HG03342 (cell line): Measurements from ENCODE around the gene ERG.

Experiments
- ATAC-seq: cut with Tn5 transposase; IDR thresholded peaks from one replicate; pipeline ENCODE4 v1.9.1; 2021; ENCODE audit warnings: mild to moderate bottlenecking, moderate library complexity; ENCODE audit not compliant: unreplicated experiment

The ERG gene

DNA sequence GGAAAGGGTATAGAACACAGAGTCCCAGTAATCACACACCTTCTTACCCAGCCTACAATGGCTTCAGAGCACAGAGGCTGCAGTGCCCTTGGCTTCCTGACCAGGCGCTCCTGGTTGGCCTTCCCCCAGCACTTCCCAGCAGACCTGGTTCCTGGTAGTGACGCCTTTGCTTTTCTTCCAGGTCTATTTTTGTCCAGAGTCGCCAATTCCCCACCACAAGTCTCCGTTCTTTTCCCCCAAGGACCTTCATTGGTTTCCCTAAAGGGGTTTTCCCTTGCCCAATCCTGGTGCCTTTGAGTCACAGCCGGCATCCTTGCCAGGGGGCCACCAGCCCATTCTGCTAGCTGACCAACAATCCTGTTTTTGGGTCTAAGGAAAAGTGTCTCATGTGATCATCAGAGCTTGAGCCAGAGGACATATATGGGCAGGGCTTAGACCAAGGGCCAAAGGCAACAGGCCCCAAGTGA, 156.7 kb downstream of the ERG start:
- ATAC-seq, result no peak

DNA sequence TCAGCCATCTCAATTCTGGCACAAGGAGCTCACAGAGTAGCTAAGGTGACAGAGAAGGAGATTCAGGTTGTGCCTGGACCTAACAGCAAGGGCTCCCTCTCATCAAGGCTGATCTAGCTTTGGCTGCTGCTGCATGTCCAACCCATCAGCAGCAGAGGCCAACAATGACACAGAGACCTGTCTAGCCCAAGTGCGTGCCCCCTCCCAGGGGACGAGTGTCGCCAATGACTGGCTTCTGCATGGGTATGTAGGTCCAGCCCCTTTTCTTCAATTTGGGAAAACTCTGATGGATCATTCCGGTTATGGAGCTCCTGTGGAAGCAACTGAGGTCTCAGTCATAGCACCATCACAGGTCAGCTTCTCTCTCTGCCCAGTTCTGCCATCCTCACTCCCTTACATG, 158.1 kb downstream of the ERG start:
- ATAC-seq, result no peak

DNA sequence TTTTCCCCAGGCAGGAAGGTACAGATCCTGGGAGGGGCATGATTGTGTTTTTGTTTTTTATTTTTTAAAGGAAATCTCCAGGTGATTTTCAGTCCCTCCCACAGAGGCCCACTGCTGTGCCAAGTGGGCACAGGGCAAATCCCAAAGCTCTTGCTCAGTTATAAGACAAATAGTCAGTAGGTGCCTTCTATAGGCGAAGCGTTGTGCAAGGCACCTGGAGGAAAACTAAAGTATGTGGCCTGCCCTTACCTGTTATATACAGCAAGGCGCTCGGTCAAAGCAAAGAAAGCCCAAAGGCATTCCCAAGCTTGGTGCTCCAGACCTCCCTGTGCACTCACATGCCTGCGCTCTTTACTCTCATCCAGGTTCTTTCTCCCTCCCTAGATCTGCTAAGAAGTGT, 160.5 kb downstream of the ERG start:
- no peak for ATAC-seq

DNA sequence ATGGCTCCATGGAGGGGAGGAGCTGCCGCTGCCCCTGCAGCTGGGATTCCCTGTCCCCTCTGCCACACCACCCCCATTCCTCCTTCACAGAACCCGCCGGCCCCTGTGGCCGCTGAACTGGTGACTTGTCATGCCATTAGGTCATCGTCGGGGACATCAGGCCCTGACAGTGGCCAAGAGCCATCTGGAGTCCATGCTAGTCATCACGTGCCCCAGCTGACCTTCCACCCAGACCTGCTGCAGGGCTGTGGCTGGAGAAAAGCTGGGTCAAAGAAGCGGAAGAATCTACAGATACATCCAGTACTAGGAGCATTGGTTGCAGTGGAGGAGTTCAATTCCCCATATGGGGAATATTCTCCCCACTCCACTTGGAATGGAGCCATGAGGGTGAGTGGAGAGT, 163.4 kb downstream of the ERG start:
- no peak for ATAC-seq

DNA sequence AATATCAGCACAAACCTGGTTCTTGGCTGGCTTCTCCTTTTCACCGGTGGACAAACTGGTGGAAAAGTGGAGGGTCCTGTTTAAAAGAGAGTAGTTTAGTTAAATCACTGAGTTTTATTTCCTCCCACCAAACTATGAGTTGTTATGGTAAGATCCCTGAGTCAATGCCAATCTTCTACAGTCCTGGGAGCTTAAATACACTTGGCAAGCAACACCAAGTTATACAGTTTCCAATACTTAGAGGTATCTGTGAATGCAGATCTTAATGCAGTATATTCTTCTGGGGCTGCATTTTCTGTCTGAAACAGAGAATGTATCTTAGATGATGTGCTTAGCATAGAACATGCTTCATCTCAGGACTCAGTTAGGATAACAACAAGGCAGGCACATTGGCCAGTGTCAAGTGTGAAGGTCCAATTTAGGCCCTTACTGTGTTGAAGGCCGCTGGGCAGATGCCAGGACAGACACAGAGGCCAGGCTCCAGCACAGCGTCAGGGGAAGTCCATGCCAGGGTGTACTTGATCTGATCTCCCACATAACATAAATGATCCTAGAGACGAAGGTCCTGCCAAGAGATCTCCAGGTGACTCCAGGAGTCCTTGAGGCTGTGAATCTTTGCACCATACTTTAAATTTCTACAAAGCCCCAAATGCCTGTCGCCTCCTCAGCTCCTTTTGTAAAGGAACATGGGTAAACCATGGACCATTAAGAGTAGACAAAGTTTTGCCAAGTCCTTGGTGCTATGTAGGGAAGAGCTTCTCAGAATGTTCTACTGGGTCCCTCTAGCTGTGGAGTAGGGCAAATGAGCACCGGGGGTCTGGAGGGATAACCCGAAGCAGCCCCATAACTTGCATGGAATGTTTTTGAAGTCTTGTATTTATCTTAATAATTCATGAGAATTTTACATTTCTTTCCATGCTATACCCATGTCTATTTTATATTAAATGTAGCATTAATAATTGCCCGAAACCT, 164.7 kb downstream of the ERG start:
- no peak for ATAC-seq

DNA sequence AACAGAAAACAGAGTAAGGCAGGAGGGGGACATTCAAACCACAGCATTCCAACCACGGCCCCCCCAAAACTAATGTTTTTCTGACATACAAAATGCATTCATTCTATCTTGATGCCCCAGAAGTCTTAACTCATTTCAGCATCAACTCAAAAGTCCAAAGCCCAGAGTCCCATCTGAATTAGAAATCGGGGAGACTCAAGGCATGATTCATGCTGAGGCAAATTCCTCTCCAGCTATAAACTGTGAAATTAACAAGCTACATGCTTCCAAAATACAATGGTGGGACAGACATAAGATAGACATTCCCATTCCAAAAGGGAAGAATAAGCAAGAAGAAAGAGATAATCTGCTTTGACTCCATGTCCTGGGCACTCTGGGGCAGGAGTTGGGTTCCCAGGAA, 167.6 kb downstream of the ERG start:
- no peak for ATAC-seq
